ENCODE data around the gene COL4A2. TPM values are rescaled to one million over a fixed set of nuclear protein-coding genes. Genes with fewer than 3 reads are reported as not detected.

COL4A2 gene
- total RNA-seq, 1 donor from 2014 or later = 180 TPM

DNA sequence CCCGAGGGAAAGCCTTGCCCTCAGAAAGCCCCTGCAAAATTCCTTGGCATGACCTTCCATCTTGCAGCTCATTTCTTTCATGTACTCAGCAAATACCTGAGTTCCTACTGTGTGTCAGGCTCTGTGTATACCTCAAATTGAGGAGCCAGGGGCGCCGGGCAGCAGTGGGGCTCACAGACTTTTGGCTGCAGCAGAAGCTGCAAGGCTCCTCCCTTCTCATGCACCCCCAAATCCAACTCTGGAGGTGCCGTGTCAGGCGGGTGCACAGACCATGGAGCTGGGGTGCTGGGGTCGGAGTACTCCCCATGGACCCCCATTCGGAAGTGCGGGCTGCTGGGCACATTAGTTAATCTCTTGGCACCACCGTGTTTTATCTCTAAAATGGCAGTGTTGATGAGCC is 72.3 kb downstream of the COL4A2 start:
- intact Hi-C loops (cut with DNase I) = no loop called here
- H3K4me3 ChIP-seq = no peak overlapping the region
- TF ChIP-seq POLR2AphosphoS5 (IDR thresholded peaks at IDR 0.05; ENCODE audit: insufficient read depth in 1 of 2, low read depth in 1 of 2) (no peak), POLR2A (IDR thresholded peaks at IDR 0.05) (no peak), CTCF (IDR thresholded peaks at IDR 0.05) (no peak)
- H3K27me3 ChIP-seq = no peaks in the 10 kb centered on the region
- H3K27ac ChIP-seq = no peak overlapping the region
- DNase-seq (ENCODE audit: extremely low spot score in 2 of 2) = no peak
- peaks cover 12% of the 10 kb centered on the region for H3K4me1 ChIP-seq
- H3K36me3 ChIP-seq = no peaks in the 10 kb centered on the region
- no peaks in the 10 kb centered on the region for H3K9me3 ChIP-seq

DNA sequence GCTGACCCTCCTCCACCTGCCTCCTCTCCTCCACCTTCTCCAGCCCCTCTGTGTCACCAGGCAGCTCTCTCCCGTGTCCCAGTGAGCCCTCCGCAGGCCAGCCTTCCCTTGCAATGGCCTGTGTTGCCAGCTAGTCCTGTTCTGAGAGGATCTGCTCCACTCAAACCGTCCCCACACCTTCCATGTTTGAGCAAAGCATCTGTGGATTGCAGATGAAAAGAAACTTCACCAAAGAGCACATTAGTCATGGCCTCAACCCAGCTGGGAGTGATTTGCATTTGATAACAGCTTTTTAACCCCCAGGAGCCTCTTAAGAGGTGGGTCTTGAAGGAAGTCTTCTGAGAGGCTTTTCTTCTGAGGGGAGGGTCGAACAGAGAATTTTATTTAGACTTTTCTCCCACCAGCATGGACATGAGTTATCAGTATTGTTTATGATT is 72.8 kb downstream of the COL4A2 start:
- H3K27ac ChIP-seq = no peak overlapping the region
- H3K4me3 ChIP-seq = no peak overlapping the region
- H3K27me3 ChIP-seq = no peaks in the 10 kb centered on the region
- TF ChIP-seq CTCF (IDR thresholded peaks at IDR 0.05) (no peak), POLR2AphosphoS5 (IDR thresholded peaks at IDR 0.05; ENCODE audit: insufficient read depth in 1 of 2, low read depth in 1 of 2) (no peak), POLR2A (IDR thresholded peaks at IDR 0.05) (no peak)
- no peaks in the 10 kb centered on the region for H3K36me3 ChIP-seq
- no peak for DNase-seq (ENCODE audit: extremely low spot score in 2 of 2)
- peaks cover 12% of the 10 kb centered on the region for H3K4me1 ChIP-seq
- H3K9me3 ChIP-seq = no peaks in the 10 kb centered on the region
- intact Hi-C loops (cut with DNase I) = no loop called here

DNA sequence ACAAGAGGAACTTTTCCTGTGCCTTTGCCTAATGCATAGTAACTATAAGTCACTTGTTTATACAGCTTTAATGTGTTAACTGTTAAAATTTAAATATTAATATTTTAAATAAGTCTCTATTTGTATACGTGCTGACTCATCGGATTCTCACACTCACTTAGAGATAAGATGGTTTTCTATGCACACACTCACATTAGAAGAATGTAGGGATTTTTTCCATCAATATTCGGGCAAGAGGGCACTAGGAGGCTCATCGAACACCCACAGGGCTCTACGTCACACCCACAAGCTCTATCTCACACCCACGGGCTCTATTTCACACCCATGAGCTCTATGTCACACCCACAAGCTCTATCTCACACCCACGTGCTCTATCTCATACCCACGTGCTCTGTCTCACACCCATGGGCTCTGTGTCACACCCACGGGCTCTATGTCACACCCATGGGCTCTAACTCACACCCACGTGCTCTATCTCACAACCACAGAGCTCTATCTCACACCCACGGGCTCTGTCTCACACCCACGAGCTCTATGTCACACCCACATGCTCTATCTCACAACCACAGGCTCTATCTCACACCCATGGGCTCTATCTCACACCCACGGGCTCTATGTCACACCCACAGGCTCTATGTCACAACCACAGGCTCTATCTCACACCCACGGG is 73.4 kb downstream of the COL4A2 start:
- Histone ChIP-seq H3K36me3 (no peaks in the 10 kb centered on the region), H3K4me3 (no peak overlapping the region), H3K27ac (no peak overlapping the region), H3K9me3 (no peaks in the 10 kb centered on the region), H3K27me3 (no peaks in the 10 kb centered on the region), H3K4me1 (peaks cover 12% of the 10 kb centered on the region)
- TF ChIP-seq POLR2AphosphoS5 (IDR thresholded peaks at IDR 0.05; ENCODE audit: insufficient read depth in 1 of 2, low read depth in 1 of 2) (no peak), CTCF (IDR thresholded peaks at IDR 0.05) (no peak), POLR2A (IDR thresholded peaks at IDR 0.05) (no peak)
- intact Hi-C loops (cut with DNase I) = no loop called here
- DNase-seq (ENCODE audit: extremely low spot score in 2 of 2) = no peak

GRCh38 chr13:110381029-110381360 is 73.9 kb downstream of the COL4A2 start:
- H3K27ac ChIP-seq = no peak overlapping the region
- intact Hi-C loops (cut with DNase I) = no loop called here
- H3K36me3 ChIP-seq = no peaks in the 10 kb centered on the region
- DNase-seq (ENCODE audit: extremely low spot score in 2 of 2) = no peak
- H3K9me3 ChIP-seq = no peaks in the 10 kb centered on the region
- H3K4me1 ChIP-seq = peaks cover 12% of the 10 kb centered on the region
- H3K4me3 ChIP-seq = no peak overlapping the region
- H3K27me3 ChIP-seq = no peaks in the 10 kb centered on the region
- TF ChIP-seq POLR2AphosphoS5 (IDR thresholded peaks at IDR 0.05; ENCODE audit: insufficient read depth in 1 of 2, low read depth in 1 of 2) (no peak), CTCF (IDR thresholded peaks at IDR 0.05) (no peak), POLR2A (IDR thresholded peaks at IDR 0.05) (no peak)

GRCh38 chr13:110382229-110382628 is 75.1 kb downstream of the COL4A2 start:
- intact Hi-C loops (cut with DNase I) = no loop called here
- H3K27ac ChIP-seq = no peak overlapping the region

More at GRCh38 chr13:110382229-110382628, 75.1 kb downstream of the COL4A2 start:
- Histone ChIP-seq H3K36me3 (no peaks in the 10 kb centered on the region), H3K4me1 (peaks cover 6% of the 10 kb centered on the region), H3K9me3 (no peaks in the 10 kb centered on the region), H3K4me3 (no peak overlapping the region), H3K27me3 (no peaks in the 10 kb centered on the region)
- TF ChIP-seq CTCF (IDR thresholded peaks at IDR 0.05) = no peak
- TF ChIP-seq POLR2AphosphoS5 (IDR thresholded peaks at IDR 0.05; ENCODE audit: insufficient read depth in 1 of 2, low read depth in 1 of 2) = no peak
- no peak for TF ChIP-seq POLR2A (IDR thresholded peaks at IDR 0.05)
- DNase-seq (ENCODE audit: extremely low spot score in 2 of 2) = no peak

All from vagina (tissue), 2 donors.